PC-3 (cell line): Measurements from ENCODE around the gene NXPH2.

Experiments used
- CTCF ChIP-seq: fragments of 300-600 bp; sonication (generic); conservative IDR thresholded peaks from 2 replicates; pipeline ENCODE4 v1.5.1; 2017; ENCODE audit warnings: antibody characterized with exemption, low read depth, mild to moderate bottlenecking, low read length
- EZH2phosphoT487 ChIP-seq: fragments of 300-600 bp; sonication (generic); IDR thresholded peaks from 2 replicates; pipeline ENCODE4 v1.6.1; 2018; ENCODE audit warnings: mild to moderate bottlenecking, antibody characterized with exemption, low read length, borderline replicate concordance

- TF ChIP-seq CTCF (no peak), EZH2phosphoT487 (no peak)
These were observed 37.6 kb downstream of the NXPH2 start for GRCh38 chr2:138742441-138743057.
